H9 (cell line): Measurements from ENCODE around the gene SETBP1. TPM values are rescaled to one million over a fixed set of nuclear protein-coding genes. Genes with fewer than 3 reads are reported as not detected.

ENCODE experiments used
- DNase-seq: peaks from one replicate; pipeline ENCODE4 v3.0.0-alpha.2; 2017
- H2AFZ ChIP-seq: one replicate; pipeline ENCODE4 v1.6.1; 2013; ENCODE audit warnings: mild to moderate bottlenecking, low read length, control low read depth, moderate library complexity
- H2AK5ac ChIP-seq: 2 replicates; pipeline ENCODE4 v1.6.1; 2013; ENCODE audit warnings: low read length, control low read depth, mixed read lengths; ENCODE audit not compliant: insufficient read length
- H2BK120ac ChIP-seq: one replicate; pipeline ENCODE4 v1.6.1; 2013; ENCODE audit warnings: low read depth, mild to moderate bottlenecking, low read length, control low read depth, inconsistent platforms; ENCODE audit not compliant: poor library complexity, severe bottlenecking
- H2BK12ac ChIP-seq: 2 replicates; pipeline ENCODE4 v1.6.1; 2013; ENCODE audit warnings: low read length, control low read depth, mixed read lengths, low read depth; ENCODE audit not compliant: insufficient read length
- H2BK15ac ChIP-seq: 2 replicates; pipeline ENCODE4 v1.6.1; 2013; ENCODE audit warnings: low read depth, low read length, control low read depth
- H2BK20ac ChIP-seq: one replicate; pipeline ENCODE4 v1.6.1; 2013; ENCODE audit warnings: low read depth, mild to moderate bottlenecking, low read length, control low read depth, inconsistent platforms; ENCODE audit not compliant: poor library complexity, severe bottlenecking
- H2BK5ac ChIP-seq: 2 replicates; pipeline ENCODE4 v1.6.1; 2013; ENCODE audit warnings: low read length, control low read depth, mixed read lengths; ENCODE audit not compliant: insufficient read length
- H3K14ac ChIP-seq: 2 replicates; pipeline ENCODE4 v1.6.1; 2013; ENCODE audit warnings: low read length, control low read depth; ENCODE audit not compliant: insufficient read depth
- H3K18ac ChIP-seq: 2 replicates; pipeline ENCODE4 v1.6.1; 2013; ENCODE audit warnings: low read depth, mild to moderate bottlenecking, mixed read lengths, low read length, control low read depth; ENCODE audit not compliant: insufficient read length
- H3K23ac ChIP-seq: 2 replicates; pipeline ENCODE4 v1.6.1; 2013; ENCODE audit warnings: low read length, control low read depth, mixed read lengths, low read depth; ENCODE audit not compliant: insufficient read length
- H3K23me2 ChIP-seq: 2 replicates; pipeline ENCODE4 v1.6.1; 2013; ENCODE audit warnings: low read depth, mild to moderate bottlenecking, mixed read lengths, low read length, control low read depth; ENCODE audit not compliant: insufficient read length, poor library complexity, severe bottlenecking
- H3K27ac ChIP-seq: 2 replicates; pipeline ENCODE4 v1.5.1; 2013; ENCODE audit warnings: low read length, control low read depth, mixed read lengths, low read depth; ENCODE audit not compliant: insufficient read length
- H3K27me3 ChIP-seq: 2 replicates; pipeline ENCODE4 v1.6.1; 2013; ENCODE audit warnings: low read length, control low read depth, inconsistent platforms; ENCODE audit not compliant: insufficient read depth
- H3K4ac ChIP-seq: 2 replicates; pipeline ENCODE4 v1.6.1; 2013; ENCODE audit warnings: low read depth, mild to moderate bottlenecking, control low read depth, inconsistent platforms, low read length, moderate library complexity
- H3K4me1 ChIP-seq: 2 replicates; pipeline ENCODE4 v1.6.1; 2013; ENCODE audit warnings: low read length, control low read depth, inconsistent platforms; ENCODE audit not compliant: insufficient read depth
- H3K4me2 ChIP-seq: 2 replicates; pipeline ENCODE4 v1.6.1; 2013; ENCODE audit warnings: low read length, control low read depth, mixed read lengths; ENCODE audit not compliant: insufficient read length, insufficient read depth
- H3K56ac ChIP-seq: 2 replicates; pipeline ENCODE4 v1.6.1; 2013; ENCODE audit warnings: low read depth, mild to moderate bottlenecking, mixed read lengths, low read length, control low read depth; ENCODE audit not compliant: insufficient read length
- H3K79me1 ChIP-seq: 2 replicates; pipeline ENCODE4 v1.6.1; 2013; ENCODE audit warnings: low read depth, mild to moderate bottlenecking, moderate library complexity, low read length, control low read depth, inconsistent platforms; ENCODE audit not compliant: insufficient read depth, poor library complexity, severe bottlenecking
- H3K79me2 ChIP-seq: 2 replicates; pipeline ENCODE4 v1.6.1; 2013; ENCODE audit warnings: low read length, control low read depth, inconsistent platforms; ENCODE audit not compliant: insufficient read depth
- H3K9ac ChIP-seq: 2 replicates; pipeline ENCODE4 v1.6.1; 2013; ENCODE audit warnings: low read length, control low read depth, mixed read lengths; ENCODE audit not compliant: insufficient read length; ENCODE audit errors: extremely low read depth
- H3K9me3 ChIP-seq: one replicate; pipeline ENCODE4 v1.6.1; 2013; ENCODE audit warnings: low read depth, low read length, inconsistent platforms; ENCODE audit not compliant: control insufficient read depth
- H3T11ph ChIP-seq: one replicate; pipeline ENCODE4 v1.6.1; 2013; ENCODE audit warnings: mild to moderate bottlenecking, low read length, control low read depth, inconsistent platforms
- H4K20me1 ChIP-seq: one replicate; pipeline ENCODE4 v1.6.1; 2013; ENCODE audit not compliant: control insufficient read depth, insufficient read length, insufficient read depth
- H4K5ac ChIP-seq: 2 replicates; pipeline ENCODE4 v1.6.1; 2013; ENCODE audit warnings: low read depth, mild to moderate bottlenecking, mixed read lengths, low read length, control low read depth; ENCODE audit not compliant: insufficient read length
- H4K8ac ChIP-seq: replicated peaks from 2 replicates; pipeline ENCODE4 v1.6.1; 2013; ENCODE audit warnings: low read length, control low read depth, mixed read lengths, low read depth; ENCODE audit not compliant: insufficient read length
- H4K91ac ChIP-seq: 2 replicates; pipeline ENCODE4 v1.6.1; 2013; ENCODE audit warnings: low read depth, mild to moderate bottlenecking, moderate library complexity, mixed read lengths, low read length, control low read depth; ENCODE audit not compliant: insufficient read length
- H3K27ac Mint-ChIP-seq, 3 experiments: 2 replicates in 2 of 3; 3 replicates in 1 of 3; pipeline ENCODE4 v1.8.0; 2020 to 2021; ENCODE audit warnings: mixed read lengths in 3 of 3, mild to moderate bottlenecking in 1 of 3, moderate library complexity in 1 of 3
- H3K27me3 Mint-ChIP-seq: 2 replicates; pipeline ENCODE4 v1.8.0; 2021; ENCODE audit warnings: low read depth, mild to moderate bottlenecking, moderate library complexity, mixed read lengths
- H3K36me3 Mint-ChIP-seq, 3 experiments: 2 replicates in 2 of 3; 3 replicates in 1 of 3; pipeline ENCODE4 v1.8.0; 2020 to 2021; ENCODE audit warnings: low read depth in 3 of 3, mixed read lengths in 3 of 3; ENCODE audit not compliant: insufficient read depth in 1 of 3
- H3K4me1 Mint-ChIP-seq, 2 experiments: 2 replicates each; pipeline ENCODE4 v1.8.0; 2020; ENCODE audit warnings: mixed read lengths in 2 of 2
- H3K4me3 Mint-ChIP-seq, 2 experiments: 2 replicates in 1 of 2; 3 replicates in 1 of 2; pipeline ENCODE4 v1.8.0; 2020 to 2021; ENCODE audit warnings: mild to moderate bottlenecking in 2 of 2, mixed read lengths in 2 of 2, moderate library complexity in 1 of 2
- H3K9me3 Mint-ChIP-seq, 2 experiments: 2 replicates in 1 of 2; 3 replicates in 1 of 2; pipeline ENCODE4 v1.8.0; 2020; ENCODE audit warnings: mild to moderate bottlenecking in 2 of 2, mixed read lengths in 2 of 2, moderate library complexity in 1 of 2
- WGBS: extraction: QIAGEN DNeasy Blood & Tissue Kit; methylation state at CpG from one replicate; pipeline ENCODE4 v1.1.7; 2013; ENCODE audit warnings: missing lambda C conversion rate, low lambda C conversion rate, mixed read lengths; ENCODE audit not compliant: insufficient read length; ENCODE audit errors: extremely low coverage; 5-methylcytosine and 5-hydroxymethylcytosine counted together
- total RNA-seq: library from RNA; stranded (reverse); gene quantifications from 2 replicates; pipeline ENCODE4 v1.2.1, GENCODE V29; 2021
- TF ChIP-seq, protein P1 (sequence below): fragments of 200-600 bp; sonication (generic); conservative IDR thresholded peaks from 3 replicates; pipeline ENCODE4 v1.8.0; 2021; ENCODE audit warnings: antibody characterized with exemption, mild to moderate bottlenecking

Gene SETBP1
- total RNA-seq, 1 experiment from 2014 or later, result 4.6 TPM

- Mint-ChIP-seq H3K4me3 (no peak overlapping the region), H3K9me3 (no peaks in the 10 kb centered on the region), H3K27ac (no peak overlapping the region), H3K4me1 (peaks cover 21 to 37% of the 10 kb centered on the region in 2 experiments), H3K27me3 (no peaks in the 10 kb centered on the region), H3K36me3 (no peaks in the 10 kb centered on the region; a peak in 1 of 7 replicates)
- no peaks in the 10 kb centered on the region for H3K9me3 ChIP-seq
- H3K56ac ChIP-seq, result no peak overlapping the region
- H3K4ac ChIP-seq, result no peak overlapping the region
- TF ChIP-seq, protein P1, sequence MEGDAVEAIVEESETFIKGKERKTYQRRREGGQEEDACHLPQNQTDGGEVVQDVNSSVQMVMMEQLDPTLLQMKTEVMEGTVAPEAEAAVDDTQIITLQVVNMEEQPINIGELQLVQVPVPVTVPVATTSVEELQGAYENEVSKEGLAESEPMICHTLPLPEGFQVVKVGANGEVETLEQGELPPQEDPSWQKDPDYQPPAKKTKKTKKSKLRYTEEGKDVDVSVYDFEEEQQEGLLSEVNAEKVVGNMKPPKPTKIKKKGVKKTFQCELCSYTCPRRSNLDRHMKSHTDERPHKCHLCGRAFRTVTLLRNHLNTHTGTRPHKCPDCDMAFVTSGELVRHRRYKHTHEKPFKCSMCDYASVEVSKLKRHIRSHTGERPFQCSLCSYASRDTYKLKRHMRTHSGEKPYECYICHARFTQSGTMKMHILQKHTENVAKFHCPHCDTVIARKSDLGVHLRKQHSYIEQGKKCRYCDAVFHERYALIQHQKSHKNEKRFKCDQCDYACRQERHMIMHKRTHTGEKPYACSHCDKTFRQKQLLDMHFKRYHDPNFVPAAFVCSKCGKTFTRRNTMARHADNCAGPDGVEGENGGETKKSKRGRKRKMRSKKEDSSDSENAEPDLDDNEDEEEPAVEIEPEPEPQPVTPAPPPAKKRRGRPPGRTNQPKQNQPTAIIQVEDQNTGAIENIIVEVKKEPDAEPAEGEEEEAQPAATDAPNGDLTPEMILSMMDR, result no peak
- H3K79me1 ChIP-seq, result no peaks in the 10 kb centered on the region
- H3K14ac ChIP-seq, result no peak overlapping the region
- no peaks in the 10 kb centered on the region for H3K79me2 ChIP-seq
- no peaks in the 10 kb centered on the region for H3K4me1 ChIP-seq
- H2BK20ac ChIP-seq, result no peak overlapping the region
- H3K18ac ChIP-seq, result no peak overlapping the region
- no peaks in the 10 kb centered on the region for H3K27me3 ChIP-seq
- no peak overlapping the region for H2BK15ac ChIP-seq
- no peak overlapping the region for H4K91ac ChIP-seq
- H4K8ac ChIP-seq, result no peak overlapping the region
- H3K9ac ChIP-seq, result no peak overlapping the region
- no peaks in the 10 kb centered on the region for H4K20me1 ChIP-seq
- H2BK5ac ChIP-seq, result no peak overlapping the region
- H2AK5ac ChIP-seq, result no peak overlapping the region
- H4K5ac ChIP-seq, result no peak overlapping the region
- DNase-seq, result no peak
- no peak overlapping the region for H2AFZ ChIP-seq
- no peak overlapping the region for H3K27ac ChIP-seq
- H3K23me2 ChIP-seq, result no peaks in the 10 kb centered on the region
- no peak overlapping the region for H3K23ac ChIP-seq
- H2BK120ac ChIP-seq, result no peak overlapping the region
- no peak overlapping the region for H2BK12ac ChIP-seq
- no peak overlapping the region for H3T11ph ChIP-seq
- WGBS, result no CpG with 5 or more reads among the region's 6 CpGs
- H3K4me2 ChIP-seq, result no peak overlapping the region
These were observed 98.1 kb downstream of the SETBP1 start for GRCh38 chr18:44778788-44779187.
